Measurements from ENCODE around the gene CCN2.

DNA sequence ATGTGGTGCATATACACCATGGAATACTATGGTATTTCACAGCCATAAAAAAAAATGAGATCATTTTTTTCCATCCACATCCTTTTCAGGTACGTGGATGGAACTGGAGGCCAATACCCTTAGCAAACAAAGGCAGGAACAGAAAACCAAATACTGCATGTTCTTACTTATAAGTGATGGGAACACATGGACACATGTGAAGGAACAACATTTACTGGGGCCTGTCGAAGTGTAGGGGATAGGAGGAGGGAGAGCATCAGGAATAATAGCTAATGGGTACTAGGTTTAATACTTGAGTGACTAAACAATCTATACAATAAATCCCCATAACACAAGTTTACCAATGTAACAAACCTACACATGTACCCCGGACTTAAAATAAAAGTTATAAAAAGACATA lies 30.5 kb downstream of the CCN2 start:
- TF ChIP-seq CTCF (conservative IDR thresholded peaks at IDR 0.05) (no peak), EZH2 (IDR thresholded peaks at IDR 0.05; ENCODE audit: low read depth) (no peak)
